Dedifferentiated amniotic fluid mesenchymal stem cell (primary cell): Measurements from ENCODE around the gene AMPD2.

Experiments used
- DNase-seq: peaks from one replicate; pipeline ENCODE4 v3.0.0-alpha.2; 2016; ENCODE audit errors: extremely low spot score

The AMPD2 gene

DNA sequence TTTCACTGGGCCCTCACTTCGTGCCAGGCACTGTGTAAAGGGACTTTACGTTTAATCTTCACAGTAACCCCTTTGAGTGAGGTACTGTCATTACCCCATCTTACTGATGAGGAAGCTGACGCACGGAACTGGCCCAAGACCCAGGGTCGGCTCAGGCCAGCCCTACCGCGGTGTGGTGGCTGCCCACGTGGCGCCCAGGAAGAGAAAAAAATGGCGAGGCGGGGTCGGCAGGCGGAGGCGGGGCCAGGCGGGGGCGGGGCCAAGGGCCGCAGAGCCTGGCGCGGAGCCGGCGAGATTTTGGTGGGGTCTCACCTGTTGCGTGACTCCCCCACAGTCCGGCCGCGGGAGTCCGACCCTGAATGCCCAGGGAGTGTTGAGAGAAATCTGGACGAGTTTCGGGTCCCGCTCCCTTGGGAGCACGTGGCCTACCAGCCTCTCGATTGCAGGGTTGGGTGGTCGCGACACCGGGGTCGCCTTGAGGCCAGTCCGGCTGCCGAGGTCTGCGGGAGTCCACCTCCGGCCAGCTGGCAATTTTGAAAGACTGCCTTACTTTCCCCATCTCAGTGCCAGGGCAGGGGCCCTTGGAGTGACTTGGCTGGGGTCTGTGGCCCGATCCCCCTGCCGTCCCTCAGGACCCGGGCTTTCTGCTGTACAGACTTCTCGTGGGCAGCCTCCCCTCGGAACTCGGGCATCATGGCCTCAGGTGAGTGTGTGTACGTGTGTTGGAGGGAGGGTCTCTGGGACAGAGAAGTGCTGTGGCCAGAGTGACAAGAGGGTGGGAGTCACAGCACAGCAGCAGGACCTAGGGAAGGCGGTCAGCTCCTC, at the start of gene AMPD2, which contains the start of gene GNAT2:
Gene AMPD2, plus strand, starts transcription at position 262 of the 825 bp plus-strand sequence. CDS start 1,339 bp downstream, outside the sequence.
Gene GNAT2, minus strand, starts transcription at position 41 of the 825 bp plus-strand sequence. CDS start 6,746 bp downstream, outside the sequence.
- peak; percentile 59 for DNase-seq

DNA sequence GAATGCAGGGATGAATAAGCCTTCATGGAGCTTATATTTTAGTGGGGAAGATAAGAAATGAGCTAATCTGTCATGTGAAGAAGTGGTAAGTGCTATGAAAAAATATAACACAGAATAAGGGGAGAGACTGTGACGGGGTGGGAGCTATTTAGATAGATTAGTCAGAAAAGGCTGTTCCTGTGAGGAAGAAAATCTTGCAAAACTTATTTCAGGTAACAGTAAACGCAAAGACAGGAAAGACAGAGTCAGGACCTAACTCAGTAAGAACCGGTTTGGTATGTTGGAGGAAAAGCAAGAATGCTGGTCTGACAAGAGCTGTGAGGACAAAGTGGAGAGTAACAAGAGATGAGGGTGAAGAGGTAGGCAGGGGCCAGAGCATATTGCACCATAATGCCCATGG, 49.2 kb upstream of the AMPD2 start:
- DNase-seq = no peak

DNA sequence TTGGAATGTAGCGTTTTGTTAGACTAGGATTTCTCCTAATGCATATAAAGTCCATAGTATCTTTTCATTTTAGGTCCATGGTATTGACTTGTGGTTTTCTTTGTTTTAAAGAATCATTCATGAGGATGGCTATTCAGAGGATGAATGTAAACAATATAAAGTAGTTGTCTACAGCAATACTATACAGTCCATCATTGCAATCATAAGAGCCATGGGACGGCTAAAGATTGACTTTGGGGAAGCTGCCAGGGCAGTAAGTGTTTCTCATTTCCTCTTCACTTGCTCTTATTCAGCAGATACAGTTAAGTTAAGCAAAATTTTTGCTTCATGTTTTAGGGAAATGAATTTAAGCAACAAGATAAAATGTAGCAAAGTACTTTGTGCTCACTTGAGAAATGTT, 45.9 kb upstream of the AMPD2 start:
- DNase-seq = no peak

DNA sequence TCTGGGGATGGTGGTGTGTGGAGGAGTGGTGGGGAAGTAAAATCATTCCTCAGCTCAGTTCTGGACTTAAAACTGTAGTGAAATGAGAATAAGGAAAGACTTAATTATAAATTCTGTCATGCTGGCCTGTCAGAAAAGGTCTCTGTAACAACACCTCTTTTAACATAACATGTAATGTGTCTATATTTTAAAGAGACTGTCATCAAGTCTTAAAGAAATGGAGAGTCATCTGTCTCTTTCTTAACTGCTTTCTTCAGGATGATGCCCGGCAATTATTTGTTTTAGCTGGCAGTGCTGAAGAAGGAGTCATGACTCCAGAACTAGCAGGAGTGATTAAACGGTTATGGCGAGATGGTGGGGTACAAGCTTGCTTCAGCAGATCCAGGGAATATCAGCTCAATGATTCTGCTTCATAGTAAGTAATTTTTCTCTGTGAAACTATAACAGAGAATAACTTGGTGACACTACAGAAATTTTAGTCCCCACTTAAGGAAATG, 40.6 kb upstream of the AMPD2 start:
- DNase-seq = no peak

DNA sequence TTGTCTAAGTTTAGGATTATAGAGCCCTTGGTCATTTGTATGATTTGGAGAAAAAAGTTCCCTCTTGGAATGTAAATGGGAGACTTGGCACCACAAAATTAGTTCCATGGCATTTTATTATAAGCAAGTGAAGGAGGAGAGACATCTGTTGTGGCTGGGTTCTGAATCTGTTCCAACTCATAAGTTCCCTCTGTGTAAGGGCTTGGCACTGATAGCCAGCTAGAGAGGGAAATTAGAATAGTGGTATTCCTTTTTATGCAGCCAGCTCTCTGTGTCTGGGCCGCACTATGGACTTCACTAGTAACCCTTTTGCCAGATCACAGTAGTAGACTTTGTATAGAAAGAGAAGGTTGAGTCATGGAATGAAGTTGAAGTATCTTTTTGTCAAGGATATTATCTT, 40.1 kb upstream of the AMPD2 start:
- DNase-seq = no peak

DNA sequence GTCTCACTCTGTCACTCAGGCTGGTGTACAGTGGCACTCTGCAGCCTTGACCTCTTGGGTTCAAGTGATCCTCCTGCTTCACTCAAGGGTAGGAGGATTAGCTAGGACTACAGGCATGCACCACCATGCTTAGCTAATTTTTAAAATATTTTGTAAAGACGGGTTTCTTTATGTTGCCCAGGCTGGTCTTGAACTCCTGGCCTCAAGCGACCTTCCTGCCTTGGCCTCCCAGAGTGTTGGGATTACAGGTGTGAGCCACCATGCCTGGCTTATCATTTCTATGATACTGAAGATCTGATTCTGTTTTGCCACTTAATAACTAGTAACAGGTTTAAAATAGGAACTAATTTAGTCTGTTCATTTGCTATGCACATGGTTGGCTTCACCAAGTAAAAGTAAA, 37.6 kb upstream of the AMPD2 start:
- DNase-seq = no peak

DNA sequence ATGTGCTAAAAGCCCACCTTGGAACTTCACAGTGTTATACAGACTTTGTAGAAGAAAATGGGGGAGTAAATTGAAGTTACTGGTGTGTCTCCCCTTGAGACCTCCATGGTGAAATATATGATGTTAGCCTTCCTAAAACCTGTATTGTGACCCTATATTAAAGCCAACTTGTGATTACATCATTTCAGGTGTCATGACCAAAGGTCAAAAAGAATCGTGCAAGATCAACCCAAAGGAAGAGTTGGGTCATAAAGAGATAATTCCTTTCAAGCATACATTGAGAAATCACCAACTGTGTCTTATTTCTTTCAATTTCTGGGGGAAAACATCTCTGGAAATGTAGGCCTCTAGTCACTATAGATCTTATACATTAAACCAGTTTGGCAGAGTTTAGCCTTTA, 34.9 kb upstream of the AMPD2 start:
- DNase-seq = no peak

DNA sequence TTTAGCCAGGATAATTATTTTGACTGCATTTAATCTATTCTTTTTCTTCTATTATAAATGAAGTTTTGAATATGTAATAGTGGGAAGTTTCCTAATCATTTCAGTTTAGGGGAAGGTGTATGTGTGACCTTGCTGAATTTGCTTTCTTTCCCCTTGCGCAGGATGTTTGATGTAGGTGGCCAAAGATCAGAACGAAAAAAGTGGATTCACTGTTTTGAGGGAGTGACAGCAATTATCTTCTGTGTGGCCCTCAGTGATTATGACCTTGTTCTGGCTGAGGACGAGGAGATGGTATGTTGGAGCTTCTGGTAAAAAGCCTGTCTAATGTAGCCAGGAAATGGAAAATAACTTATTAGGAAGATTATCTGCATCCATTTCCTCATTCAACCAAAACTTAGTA, 33.6 kb upstream of the AMPD2 start:
- DNase-seq = no peak

DNA sequence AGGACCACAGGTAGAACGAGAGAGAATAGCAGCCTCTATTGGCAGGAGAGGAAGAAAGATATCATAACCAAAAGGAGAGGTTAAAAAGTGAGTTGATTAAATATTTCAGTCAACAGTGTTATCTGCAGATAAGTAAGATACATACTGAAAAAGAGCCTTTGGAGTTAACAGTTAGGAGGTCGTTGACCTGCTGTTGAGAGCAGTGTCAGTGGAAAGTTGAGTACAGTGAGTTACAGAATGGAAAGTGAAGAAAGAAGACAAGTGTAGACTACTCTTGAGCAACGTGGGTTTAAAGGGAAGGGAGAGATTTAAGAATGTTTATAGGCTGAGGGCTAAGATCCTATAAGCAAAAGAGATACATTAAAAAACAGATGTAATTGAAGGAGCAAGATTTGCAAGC, 30.5 kb upstream of the AMPD2 start:
- no peak for DNase-seq

DNA sequence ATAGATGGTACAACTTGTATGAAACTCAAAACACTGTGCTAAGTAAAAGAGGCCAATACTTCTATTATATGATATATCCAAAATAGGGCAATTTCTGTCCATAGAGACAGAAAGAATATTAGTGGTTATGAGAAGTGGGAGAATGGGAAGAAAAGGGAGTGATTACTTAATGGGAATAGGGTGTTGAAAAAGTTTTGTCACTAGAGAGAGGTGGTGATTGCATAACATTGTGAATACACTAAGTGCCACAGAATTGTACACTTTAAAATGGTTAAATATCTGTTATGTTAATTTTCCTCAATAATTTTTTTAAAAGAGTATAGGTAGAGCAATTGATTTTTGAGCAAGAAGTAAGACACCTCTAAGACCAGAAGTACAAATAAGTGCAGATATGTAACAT, 30.0 kb upstream of the AMPD2 start:
- no peak for DNase-seq

DNA sequence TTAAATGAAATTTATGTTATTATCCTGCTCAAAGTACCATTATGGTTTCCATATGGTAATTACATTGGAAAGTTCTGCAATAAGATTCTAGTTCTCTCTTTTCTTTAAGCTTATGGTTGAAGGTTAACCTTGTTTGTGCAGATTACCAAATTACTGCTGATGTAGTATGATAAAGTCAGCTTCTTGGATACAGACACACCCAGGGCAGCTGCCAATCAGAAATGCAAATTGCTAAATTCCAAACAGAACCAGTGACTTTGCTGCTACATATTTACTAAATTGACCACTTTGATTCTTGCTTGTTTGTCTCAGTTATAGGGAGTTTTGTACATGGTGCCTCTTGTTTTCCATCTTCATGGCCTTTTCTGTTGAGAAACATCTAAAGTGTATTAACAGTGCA, 26.7 kb upstream of the AMPD2 start:
- DNase-seq = no peak

DNA sequence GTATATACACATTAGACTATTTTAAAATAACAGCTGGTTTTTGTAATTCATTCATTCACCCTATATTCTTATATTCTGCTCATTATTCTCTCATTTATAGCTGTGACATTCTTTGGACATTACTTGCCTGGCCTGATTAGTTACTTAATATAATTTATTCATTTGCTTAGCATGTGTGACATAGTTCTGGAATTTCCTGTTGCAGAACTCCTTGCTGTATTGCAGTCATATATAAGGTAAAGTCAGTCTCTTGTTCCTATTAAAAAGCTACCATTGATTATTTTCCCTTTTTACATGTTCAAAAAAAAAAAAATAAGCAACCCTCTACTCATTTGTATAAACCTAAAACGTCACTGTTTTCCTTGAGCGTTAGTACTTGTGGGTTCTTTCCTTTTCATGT, 24.1 kb upstream of the AMPD2 start:
- no peak for DNase-seq

DNA sequence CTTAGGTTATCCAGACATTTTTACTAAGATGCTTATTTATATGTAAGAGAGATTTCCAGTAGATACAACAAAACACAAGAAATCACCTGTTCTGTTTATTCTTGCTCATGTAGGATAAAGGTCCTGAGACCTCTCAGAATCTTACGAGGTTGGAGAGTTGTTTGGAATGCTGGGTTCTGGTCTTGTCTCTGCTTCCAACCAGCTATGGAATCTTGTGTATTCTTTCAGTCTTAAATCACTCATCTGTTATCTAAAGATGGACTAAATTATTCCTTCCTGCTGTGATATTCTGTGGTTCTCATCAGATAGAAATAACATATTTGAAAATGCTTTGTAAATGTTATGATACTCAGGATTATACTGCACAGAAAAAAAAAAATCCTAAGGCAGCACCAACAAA, 21.5 kb upstream of the AMPD2 start:
- DNase-seq = no peak

DNA sequence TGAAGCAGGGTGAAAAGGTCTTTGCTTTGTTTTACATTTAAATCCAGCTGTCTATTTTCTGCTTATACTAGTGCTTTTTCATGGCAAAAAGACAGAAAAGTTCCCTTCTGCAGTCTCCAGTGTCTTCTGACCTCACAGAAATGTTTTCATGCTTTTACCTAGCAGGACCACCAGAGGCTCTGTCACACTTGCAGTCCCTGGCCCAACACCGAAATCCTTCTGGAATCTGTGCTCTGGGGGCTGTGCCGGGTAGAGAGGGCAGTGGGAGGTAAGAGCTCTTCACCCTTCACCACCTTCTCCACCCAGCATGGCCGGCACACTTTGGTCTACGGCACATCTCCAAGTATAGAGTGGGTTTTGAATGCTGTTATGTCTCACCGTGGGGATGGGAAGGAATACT, 21.0 kb upstream of the AMPD2 start:
- no peak for DNase-seq

DNA sequence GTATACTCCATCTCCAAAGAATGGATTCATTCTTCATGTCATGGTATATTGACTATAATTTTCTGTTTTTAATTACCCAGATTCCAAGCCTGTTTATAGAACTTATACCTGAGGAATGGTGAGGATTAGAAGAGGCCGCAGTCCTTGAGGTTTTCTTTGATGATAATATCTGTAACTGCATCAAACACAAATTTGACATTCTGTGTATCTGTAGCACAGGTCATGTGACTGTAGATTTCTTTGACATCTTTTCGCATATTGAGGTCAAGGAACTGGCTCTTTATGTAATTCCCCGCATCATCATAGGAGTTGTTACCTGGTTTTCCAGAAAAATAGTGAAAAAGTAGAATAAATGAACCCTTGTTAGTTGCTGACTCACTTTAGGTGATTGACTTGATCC, 16.4 kb upstream of the AMPD2 start:
- DNase-seq = no peak

DNA sequence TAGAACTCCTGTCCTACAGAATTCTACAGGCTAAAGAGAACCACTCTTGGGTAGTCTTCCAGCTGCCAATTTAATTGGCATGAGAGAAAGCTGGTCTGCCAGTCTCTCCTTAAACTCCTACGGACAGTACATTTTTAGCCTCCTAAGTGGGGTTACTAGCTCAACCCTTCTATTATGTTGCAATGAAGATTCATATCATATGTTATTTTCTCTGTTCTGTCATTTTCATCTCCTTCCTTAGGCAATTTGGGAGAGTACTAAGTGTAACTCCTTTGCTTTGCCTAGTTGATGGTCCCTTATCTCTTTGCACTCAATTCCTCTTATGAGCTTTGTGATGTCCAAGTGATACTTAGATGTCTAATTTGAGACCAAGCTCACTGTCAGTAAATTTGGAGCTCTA, 14.3 kb upstream of the AMPD2 start:
- no peak for DNase-seq

DNA sequence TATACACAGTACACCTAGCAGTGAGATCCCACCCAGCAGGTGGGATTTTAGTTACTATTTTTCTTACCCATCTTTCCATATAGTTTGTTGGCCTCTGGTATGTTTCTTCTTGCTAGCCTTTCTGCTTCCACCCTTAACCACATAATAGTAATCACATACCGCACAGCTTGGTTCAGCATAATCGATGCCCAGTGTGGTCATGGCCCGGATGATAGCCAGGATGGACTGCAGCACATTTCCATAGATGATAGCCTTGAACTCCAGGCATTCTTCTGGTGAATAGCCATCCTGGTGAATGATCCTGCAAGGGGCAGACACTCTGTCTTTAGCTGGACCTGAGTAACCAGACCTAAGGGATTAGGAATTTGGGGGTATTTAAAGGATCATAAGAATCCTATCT, 9.8 kb upstream of the AMPD2 start:
- DNase-seq = no peak

DNA sequence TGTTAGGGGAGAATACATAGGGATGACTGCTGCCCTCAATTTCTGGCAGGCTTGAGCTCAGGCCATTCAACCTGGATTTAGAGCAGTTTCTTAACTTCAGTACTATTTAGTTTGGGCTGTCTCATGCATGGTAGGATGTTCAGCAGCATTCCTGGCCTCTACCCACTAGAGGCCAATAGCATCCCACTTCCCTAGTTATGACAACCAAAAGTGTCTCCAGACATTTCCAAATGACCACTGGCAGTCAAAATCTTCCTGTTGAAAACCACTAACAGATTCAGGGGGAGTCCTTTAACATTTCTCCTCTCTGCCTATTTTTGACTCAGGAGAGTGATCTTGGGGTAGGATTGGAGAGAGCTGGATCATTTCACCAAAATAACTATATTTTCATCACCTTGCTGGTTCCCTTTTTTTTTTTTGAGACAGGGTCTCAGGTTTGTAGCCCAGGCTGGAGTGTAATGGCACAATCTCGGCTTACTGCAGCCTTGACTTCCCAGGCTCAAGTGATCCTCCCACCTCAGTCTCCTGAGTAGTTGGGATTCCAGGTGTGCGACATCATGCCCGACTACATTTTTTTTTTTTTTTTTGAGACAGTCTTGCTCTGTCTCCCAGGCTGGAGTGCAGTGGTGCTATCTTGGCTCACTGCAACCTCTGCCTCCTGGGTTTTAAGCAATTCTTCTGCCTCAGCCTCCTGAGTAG, 8.9 kb upstream of the AMPD2 start:
- no peak for DNase-seq

DNA sequence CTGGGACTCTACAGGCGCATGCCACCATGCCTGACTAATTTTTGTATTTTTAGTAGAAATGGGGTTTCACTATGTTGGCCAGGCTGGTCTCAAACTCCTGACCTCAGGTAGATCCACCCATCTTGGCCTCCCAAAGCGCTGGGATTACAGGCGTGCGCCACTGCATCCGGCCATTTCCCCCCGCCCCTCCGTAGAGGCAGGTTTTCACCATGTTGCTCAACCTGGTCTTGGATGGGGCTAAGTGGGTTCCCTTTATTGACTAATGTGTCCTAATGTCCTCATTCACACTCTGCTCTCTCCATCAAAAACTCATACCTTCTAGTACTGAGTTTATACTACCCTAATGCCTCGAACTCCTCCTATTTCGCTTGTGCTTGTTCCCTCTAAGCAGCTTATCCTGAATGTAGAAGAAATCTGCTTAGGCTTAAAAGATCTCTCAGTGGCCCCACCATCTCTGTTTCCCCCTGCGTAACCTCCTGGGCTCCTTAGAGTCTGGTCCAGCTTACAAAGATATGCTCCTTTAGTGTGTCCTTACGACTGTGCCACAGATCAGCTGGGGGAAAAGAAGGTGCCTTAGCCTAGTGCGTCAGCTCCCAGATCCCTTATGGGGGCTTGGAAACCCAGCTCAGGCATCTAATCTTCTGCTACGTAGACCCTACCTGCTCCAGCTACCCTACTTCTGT, 8.2 kb upstream of the AMPD2 start:
- DNase-seq = no peak

DNA sequence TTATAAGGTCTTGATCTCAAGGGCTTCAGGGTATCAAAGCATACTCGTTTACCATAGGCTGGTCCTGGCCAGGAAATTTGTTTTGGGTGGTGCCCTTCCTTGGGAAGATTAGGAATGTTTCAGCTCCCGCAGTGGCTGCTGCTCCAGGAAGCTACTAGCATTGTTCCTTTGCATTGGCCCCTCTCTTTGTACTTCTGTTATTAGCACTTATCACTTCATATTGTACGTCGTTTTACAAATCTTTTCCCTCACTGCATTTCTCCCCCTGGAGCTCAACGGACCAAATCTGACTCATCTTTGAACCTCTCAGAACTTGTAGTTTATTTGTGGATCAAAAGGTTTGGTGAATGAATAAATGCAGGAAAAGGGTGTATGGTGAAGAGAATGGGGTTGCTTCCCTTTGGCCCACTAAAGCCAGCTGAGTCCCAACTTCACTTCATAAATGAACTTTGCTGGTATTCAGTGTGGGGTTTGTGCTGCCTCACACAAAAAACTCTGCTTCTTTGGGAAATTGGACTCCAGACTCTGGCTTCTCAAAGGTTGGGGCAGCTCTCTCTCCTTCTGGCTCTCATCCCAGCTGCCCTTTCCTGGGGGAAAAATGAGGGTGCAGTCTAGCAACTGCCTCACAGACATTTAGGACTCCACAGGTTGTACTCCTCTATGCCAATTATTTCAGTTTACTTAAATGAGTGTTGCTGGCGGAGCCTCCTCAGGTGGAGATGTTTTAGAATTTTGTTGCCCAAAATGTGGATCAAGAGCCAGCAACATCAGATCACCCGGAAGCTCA, 6.1 kb upstream of the AMPD2 start:
- DNase-seq = no peak

DNA sequence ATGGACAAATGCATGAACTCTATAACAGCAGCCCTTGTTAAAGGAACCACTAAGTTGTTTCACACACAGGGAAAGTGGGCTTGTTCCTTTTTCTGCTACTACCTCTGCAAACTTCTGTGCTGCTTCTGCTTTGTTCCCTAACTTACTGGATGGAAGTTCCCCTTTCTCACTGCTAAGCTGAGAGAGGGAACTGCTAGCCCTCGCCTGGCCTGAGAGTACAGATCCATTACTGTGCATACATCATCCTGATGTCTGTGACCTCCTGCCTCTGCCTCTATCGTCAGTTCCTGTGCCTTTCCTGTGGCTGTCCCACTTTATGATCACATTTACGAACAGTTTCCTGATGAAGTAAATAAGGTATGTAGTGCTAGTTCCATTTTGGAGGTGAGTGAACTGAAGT, 3.8 kb upstream of the AMPD2 start:
- DNase-seq = no peak

DNA sequence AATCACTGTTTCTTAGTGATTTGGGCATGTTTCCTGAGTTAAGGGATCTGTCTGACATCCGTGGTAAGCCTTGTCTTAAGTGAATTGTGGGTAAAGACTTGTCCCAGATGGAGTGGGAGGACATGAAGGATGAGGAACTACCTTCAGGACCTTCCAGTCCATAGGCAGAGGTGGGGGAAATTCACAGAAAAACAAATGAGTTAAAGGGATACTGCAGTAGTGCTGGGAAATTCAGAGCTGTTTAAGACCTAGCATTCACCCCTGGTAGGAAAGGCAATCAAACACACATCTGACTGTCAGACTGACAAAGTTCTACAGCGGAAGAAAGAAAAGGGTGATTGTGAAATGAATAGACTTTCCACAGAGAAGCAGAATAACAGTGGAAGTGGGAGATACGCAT, 3.2 kb upstream of the AMPD2 start:
- no peak for DNase-seq
